NCI-H345 treated with DMSO at 0.1 percent for 48 hours (cell line): ENCODE data around the gene GALNT14.
"Not testable (repeated sequence)": the region's sequence is repeated elsewhere in the genome, so short reads cannot be mapped to it uniquely, and the experiment has no call there.

Source experiments
- DNase-seq: peaks from one replicate; lab custom pipeline; 2025; ENCODE audit not compliant: unreplicated experiment; lab: John Stamatoyannopoulos, UW

GALNT14 gene

DNA sequence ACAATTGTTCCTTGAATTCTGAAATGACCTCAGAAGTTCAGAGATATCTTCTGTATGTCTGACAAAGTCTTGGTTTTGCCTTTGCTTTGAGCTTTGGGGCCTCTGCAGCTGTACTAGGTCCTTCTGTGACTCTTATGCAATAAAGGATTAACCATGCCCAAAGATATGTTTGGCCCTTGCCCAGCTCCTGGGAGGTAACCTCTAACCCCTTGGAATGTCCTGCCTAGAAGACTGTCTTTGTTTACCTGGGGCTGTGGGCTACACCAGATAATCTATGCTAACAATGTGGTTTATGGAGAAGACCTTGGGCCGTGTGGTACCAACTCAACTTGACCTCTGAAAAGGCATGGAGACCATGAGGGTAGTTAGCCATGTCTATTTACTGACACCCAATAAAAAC is 190.1 kb downstream of the GALNT14 start:
- no peak for DNase-seq

GRCh38 chr2:30947686-30948085 is 190.6 kb downstream of the GALNT14 start:
- no peak for DNase-seq

DNA sequence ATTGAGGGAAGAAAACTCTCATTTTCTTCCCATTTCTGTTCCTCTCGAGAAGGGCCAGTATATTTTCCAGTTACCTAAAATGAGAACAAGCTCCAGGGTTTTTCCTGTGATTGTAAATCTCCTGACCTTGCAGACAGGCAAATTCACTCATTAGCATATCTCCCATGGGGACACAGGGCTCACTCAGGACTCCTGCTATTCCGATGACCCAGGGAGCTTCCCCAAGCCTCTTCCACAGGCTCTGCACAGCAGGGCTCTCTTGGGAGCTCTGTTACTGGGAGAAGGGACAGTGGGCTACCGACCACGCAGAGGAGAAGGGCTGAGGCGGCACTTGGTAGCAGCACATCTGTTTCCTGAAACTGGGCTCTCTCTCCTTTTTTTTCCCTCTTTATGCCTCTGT is 195.8 kb downstream of the GALNT14 start:
- no peak for DNase-seq

DNA sequence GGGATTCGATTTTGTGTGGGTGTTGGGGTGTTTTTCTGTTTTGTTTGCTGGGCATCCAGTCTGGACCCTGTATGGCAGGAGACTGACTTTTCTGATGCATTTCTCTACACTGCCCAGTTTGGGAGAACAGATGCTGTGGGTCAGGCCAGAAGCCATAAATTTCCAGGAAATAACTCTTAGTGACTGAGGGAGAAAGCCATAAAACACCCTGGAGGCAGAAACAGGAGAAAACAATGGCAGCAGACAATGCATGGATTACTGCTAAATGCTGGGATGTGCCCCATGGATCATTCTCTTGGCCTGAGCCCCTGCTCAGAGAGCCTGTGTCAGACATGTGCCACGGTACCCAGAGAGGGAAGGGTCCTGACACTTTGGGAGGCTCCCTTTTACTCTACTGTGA is 197.4 kb downstream of the GALNT14 start:
- DNase-seq = no peak

DNA sequence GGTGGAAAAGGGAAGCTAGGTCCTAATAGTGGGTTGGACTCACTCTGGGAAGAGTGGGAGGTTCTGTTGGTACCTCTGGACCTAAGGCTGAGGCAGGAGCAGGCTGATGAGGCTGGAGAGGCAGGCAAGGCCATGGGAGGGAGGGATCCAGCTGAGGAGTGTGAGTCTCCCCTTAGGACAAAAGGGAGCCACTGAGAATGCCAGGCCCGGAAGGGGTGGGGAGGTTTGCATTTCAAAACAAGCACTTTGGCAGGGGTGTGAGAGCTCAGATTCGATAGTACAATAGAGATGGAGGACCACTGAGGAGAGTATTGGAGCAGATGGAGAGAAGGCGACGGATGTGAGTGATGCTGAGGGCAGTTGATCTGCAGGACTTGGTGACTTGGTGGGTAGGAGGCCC is 198.9 kb downstream of the GALNT14 start:
- DNase-seq = no peak

DNA sequence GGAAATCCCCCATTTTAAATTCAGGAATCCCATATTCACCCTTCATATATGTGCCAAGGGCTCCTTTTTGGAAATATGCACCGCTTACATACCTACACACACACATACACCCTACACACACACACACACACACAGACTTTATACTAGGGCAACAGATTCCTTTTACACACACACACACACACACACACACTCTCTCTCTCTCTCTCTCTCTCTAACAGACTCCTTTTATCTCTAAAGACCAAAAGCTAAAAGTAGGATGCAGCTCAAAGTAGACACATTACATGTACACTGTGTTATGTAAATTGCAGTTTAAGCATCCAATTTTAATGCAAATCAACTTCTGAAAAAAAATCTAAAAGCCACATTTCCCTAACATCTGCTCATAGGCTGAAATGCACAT is 200.0 kb downstream of the GALNT14 start:
- DNase-seq = no peak

- no peak for DNase-seq
Observed at GRCh38 chr2:30936977-30937376, 201.3 kb downstream of the GALNT14 start.

DNA sequence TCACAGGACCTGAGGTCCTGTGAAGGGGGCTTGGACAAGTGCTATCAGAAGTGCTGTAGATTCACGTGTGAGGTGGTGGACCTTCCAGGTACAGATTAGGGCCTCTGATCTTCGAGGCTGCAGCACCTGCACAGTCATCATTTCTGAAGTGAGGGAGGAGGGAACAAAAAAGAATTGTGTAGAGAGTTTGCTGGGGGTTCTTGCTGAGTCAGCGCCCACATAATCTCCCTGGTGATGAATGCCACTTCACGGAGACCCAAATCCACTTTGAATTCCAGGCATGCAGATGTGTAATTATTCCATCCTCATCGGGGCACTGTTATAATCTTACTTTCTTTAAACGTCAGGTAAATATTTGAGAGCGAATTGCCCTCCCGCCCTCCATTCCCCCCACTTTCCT is 202.4 kb downstream of the GALNT14 start:
- DNase-seq = no peak

DNA sequence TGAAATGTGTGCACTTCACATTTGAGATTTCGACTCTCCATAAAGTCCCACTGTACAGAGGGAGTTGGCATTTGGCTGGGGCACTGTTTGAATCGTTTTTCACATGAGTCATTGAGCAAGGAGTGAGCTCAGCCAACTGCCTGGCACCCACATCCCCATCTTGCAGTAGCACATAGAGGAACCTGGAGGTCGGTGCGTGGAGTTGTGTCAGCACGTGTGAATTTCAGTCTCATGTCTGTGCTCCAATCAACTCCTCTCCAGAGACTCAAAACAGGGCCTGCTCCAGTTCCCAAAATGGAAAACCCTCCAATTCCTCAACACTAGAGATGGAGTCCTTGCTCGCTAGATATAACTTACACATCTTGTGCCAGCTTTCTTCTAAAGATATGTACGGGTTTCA is 204.2 kb downstream of the GALNT14 start:
- DNase-seq = no peak

- DNase-seq = no peak
Observed at GRCh38 chr2:30933496-30933895, 204.7 kb downstream of the GALNT14 start.

GRCh38 chr2:30932870-30933269 is 205.4 kb downstream of the GALNT14 start:
- no peak for DNase-seq

DNA sequence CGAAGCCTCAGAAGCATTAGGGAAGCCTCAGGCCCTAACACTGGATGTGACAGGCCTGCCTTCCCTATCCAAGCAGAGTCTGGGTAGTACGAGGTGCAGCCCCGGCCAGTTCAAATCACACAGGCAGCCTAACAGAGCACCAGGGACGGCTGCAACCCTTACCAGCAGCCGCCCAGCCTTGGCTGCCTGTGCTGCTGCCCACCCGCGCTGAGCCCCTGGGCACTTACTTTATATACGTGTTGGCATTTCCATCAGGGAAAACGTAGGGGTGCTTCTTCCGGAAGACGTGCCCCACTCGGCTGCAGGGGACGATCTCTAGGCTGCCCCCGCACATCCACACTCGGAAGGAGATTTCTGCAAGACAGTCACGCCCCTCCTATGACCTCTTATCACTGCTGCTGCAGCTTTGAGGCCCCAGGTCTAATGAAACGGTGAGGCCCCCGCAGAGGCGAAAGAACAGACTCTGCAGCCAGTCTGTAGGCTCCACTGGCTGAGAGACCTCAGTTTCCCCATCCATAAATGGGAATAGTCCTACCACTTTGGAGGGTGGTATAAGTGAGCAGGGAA is 206.3 kb downstream of the GALNT14 start:
- DNase-seq = no peak

- no peak for DNase-seq
Observed at GRCh38 chr2:30930716-30931115, 207.5 kb downstream of the GALNT14 start.

GRCh38 chr2:30927465-30928075 is 210.7 kb downstream of the GALNT14 start:
- DNase-seq = no peak

DNA sequence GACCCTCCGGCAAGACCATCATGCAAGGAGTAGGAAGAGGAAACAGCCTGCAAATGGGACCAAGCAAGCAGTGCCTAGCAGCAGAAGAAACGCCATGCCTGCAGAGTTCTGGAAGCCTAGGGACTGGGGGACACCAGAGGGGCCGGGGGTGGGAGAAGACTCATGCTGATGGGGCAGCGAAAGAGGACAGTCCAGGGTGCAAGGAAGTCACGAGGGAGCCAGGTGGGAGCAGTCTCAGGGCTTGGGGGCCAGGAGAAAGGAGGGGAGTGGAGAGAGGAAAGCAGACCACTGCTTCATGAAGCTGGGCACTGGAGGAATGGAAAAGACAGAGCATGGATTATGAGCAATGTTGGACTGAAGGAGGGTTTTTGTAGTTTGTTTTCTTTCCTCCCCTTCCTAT is 211.6 kb downstream of the GALNT14 start:
- DNase-seq = no peak

- no peak for DNase-seq
Observed at GRCh38 chr2:30923623-30924022, 214.6 kb downstream of the GALNT14 start.

GRCh38 chr2:30920511-30920910 is 217.7 kb downstream of the GALNT14 start:
- no peak for DNase-seq

DNA sequence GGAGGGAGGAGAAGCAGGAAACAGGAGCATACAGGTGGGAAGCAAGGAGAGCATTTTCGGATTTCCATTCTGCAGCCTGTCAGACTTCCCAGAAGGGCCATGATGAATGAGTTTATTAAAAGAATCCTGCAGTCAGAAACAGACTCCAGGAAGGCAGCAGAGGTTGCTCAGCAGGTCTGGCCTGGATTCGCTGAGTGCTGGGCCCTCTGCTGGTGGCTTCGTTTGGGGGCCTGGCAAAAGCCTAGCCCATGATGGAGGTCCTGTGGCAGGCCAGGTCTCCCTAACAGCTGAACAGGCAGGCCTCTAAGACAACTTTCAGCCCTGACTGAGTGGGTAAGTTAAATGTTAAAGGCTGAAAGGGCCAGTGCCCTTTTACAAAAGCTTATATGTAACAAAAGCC is 222.8 kb downstream of the GALNT14 start:
- no peak for DNase-seq

DNA sequence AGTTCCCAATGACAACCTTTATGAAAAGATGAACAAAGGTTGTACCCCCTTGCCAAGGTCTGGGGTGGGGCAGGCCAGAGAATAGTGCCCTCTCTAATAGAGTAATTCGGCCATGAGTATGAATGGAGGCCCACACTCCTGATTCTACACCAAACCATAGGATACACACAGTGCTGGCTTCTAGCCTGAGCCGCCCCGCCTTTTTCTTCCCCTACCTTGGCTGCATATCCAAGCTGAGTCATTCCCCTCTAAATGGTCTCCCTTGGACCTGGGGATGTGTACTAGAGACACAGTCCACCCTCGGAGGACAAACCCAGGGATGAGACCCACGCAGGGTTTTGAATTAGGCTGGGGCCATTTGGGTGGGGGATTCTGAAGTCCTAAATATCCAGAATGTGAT is 223.8 kb downstream of the GALNT14 start:
- no peak for DNase-seq

- DNase-seq = no peak
Observed at GRCh38 chr2:30912056-30912455, 226.2 kb downstream of the GALNT14 start.

- no peak for DNase-seq
Observed at GRCh38 chr2:30911327-30911726, 226.9 kb downstream of the GALNT14 start.

DNA sequence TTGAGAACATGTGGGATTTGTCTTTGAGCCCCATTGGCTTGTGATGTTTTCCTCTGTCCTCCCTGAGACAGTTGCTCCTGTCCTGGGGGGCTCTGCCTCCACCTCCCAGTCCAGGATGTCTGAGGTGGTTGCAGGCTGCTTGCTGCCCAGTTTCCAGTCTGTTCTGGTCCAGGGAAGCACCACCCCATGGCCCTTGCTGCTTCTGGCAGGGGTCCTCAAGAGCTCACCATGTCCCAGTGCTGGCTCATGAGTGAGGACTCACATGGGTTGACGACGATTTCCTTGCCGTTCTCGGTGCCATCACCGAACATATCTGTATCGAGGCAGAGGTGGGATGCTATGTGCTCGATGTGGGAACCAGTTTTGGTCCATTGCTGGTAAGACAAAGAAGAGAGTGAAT is 227.6 kb downstream of the GALNT14 start:
- no peak for DNase-seq

GRCh38 chr2:30904437-30904836 is 233.8 kb downstream of the GALNT14 start:
- DNase-seq = not testable (repeated sequence)
